Measurements from ENCODE around the gene NBPF3. TPM values are rescaled to one million over a fixed set of nuclear protein-coding genes. Genes with fewer than 3 reads are reported as not detected.
A peak's percentile ranks its signal among the peaks of the same experiment; 100 is the strongest.

The NBPF3 gene, protein sequence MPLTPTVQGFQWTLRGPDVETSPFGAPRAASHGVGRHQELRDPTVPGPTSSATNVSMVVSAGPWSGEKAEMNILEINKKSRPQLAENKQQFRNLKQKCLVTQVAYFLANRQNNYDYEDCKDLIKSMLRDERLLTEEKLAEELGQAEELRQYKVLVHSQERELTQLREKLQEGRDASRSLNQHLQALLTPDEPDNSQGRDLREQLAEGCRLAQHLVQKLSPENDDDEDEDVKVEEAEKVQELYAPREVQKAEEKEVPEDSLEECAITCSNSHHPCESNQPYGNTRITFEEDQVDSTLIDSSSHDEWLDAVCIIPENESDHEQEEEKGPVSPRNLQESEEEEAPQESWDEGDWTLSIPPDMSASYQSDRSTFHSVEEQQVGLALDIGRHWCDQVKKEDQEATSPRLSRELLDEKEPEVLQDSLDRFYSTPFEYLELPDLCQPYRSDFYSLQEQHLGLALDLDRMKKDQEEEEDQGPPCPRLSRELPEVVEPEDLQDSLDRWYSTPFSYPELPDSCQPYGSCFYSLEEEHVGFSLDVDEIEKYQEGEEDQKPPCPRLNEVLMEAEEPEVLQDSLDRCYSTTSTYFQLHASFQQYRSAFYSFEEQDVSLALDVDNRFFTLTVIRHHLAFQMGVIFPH
- 10 to 100 TPM in 2 of 4 donors, 1 to 10 TPM in 2; 8.2 to 12.0 (median 9.2) TPM for total RNA-seq

DNA sequence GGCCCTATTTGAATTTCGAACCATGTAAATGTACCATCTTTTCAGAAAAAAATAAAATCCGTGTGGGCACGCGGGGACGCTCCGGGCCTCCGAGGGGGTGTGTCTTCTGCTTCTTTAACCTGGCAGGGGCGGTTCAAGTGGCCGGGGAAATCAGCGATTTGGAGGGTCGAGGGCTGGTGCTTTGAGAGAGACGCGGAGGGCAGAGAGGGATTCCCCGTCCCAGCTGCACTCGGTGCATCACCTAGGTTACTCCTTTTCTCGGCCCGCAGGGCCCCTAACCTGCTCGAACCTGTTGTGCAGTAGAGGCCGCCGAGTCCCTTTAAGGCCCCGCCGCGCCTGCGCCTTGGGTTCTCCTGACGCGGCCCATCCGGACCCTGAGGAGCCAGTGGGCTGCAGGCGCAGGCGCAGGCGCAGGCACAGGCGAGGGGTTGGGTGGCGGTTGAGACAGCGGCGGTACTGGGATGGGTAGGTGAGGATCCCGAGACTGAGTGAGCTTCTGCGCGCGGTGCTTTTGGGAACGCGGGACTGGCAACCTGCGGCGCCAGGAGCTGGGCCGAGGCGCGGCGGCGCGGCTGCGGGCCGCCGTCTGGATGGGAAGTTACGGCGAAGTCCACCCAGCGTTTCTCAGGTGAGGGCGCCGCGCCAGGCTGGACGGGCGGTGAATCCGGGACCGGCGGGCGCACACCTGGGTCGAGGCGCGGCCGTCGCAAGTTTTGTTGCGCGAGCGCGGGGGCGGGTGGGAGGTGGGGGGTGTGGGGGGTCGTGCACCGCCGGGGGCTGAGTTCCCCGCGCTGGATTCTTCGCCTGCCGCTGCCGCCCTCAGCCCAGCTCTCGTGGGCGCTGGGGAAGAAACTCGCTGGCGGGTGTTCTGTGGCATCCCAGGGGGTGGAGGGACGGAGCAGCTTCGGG lies at the start of gene NBPF3:
TSS of gene NBPF3 (plus strand) at position 417 of the 909 bp plus-strand sequence. CDS start 4,950 bp downstream, outside the sequence.
- no peak within 1 kb of the TSS for H3K27ac ChIP-seq
- no peaks in the 10 kb centered on the region for H3K9me3 ChIP-seq
- peaks cover 14% of the 10 kb centered on the region for H3K27me3 ChIP-seq
- peaks cover 26% of the 10 kb centered on the region for H3K4me1 ChIP-seq
- WGBS, result under 1% methylated on average over 36 of the region's 87 CpGs
- peak within 1 kb of the TSS; percentile 59 for H3K4me3 ChIP-seq
- DNase-seq (ENCODE audit: low spot score in 2 of 2), result peak in 1 of 2 donors; percentile 89
- TF ChIP-seq POLR2A (IDR thresholded peaks at IDR 0.05) (no peak), POLR2AphosphoS5 (IDR thresholded peaks at IDR 0.05) (no peak), EP300 (IDR thresholded peaks at IDR 0.05) (no peak), CTCF (IDR thresholded peaks at IDR 0.05) (no peak)
- H3K36me3 ChIP-seq, result peaks cover 1% of the 10 kb centered on the region

GRCh38 chr1:21391497-21391896 lies 48.4 kb upstream of the NBPF3 start:
- TF ChIP-seq POLR2A (IDR thresholded peaks at IDR 0.05) (no peak), EP300 (IDR thresholded peaks at IDR 0.05) (no peak), POLR2AphosphoS5 (IDR thresholded peaks at IDR 0.05) (no peak), CTCF (IDR thresholded peaks at IDR 0.05) (no peak)
- Histone ChIP-seq H3K36me3 (no peaks in the 10 kb centered on the region), H3K9me3 (no peaks in the 10 kb centered on the region), H3K4me3 (no peak overlapping the region), H3K4me1 (no peaks in the 10 kb centered on the region), H3K27me3 (peaks cover 4% of the 10 kb centered on the region), H3K27ac (no peak overlapping the region)
- WGBS, result 83% methylated on average over 4 of the region's 4 CpGs
- DNase-seq (ENCODE audit: low spot score in 2 of 2), result no peak

DNA sequence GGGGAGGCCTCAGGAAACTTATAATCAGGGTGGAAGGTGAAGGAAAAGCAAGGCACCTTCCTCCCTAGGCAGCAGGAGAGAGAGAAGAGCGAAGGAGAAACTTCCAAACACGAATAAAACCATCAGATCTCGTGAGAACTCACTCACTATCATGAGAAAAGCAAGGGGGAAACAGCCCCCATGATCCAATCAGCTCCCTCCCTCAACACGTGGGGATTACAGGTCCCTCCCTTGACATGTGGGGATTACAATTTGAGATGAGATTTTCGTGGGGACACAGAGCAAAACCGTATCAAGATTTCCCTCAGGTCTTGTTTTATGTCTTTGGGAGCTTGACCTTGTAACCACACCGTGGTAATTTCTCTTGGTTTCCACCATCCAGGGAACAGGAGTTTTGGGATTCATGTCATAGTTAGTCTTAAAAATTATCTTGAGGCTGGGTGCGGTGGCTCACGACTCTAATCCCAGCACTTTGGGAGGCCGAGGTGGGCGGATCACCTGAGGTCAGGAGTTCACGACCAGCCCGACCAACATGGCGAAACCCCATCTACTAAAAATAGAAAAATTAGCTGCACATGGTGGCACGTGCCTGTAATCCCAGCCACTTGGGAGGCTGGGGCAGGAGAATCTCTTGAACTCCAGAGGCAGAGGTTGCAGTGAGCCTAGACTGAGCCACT lies 47.2 kb upstream of the NBPF3 start:
- TF ChIP-seq POLR2AphosphoS5 (IDR thresholded peaks at IDR 0.05) (no peak), POLR2A (IDR thresholded peaks at IDR 0.05) (no peak), EP300 (IDR thresholded peaks at IDR 0.05) (no peak), CTCF (IDR thresholded peaks at IDR 0.05) (no peak)
- Histone ChIP-seq H3K9me3 (no peaks in the 10 kb centered on the region), H3K36me3 (no peaks in the 10 kb centered on the region), H3K4me3 (no peak overlapping the region), H3K4me1 (no peaks in the 10 kb centered on the region), H3K27ac (no peak overlapping the region), H3K27me3 (peaks cover 6% of the 10 kb centered on the region)
- 84% methylated on average over 15 of the region's 15 CpGs for whole genome bisulfite sequencing
- no peak for DNase-seq (ENCODE audit: low spot score in 2 of 2)

- no peaks in the 10 kb centered on the region for H3K36me3 ChIP-seq
- H3K27ac ChIP-seq, result no peak overlapping the region
- peaks cover 4% of the 10 kb centered on the region for H3K27me3 ChIP-seq
- no peak for DNase-seq (ENCODE audit: low spot score in 2 of 2)
- H3K4me3 ChIP-seq, result no peak overlapping the region
- no peak for TF ChIP-seq CTCF (IDR thresholded peaks at IDR 0.05)
- no peaks in the 10 kb centered on the region for H3K4me1 ChIP-seq
- H3K9me3 ChIP-seq, result no peaks in the 10 kb centered on the region
- WGBS, result 62% methylated on average over 4 of the region's 4 CpGs
These were observed 43.4 kb upstream of the NBPF3 start for GRCh38 chr1:21396516-21396915.
